Nucleus accumbens (tissue), 56 donors: ENCODE data around the gene PIEZO1.
"Not testable (repeated sequence)": the region's sequence is repeated elsewhere in the genome, so short reads cannot be mapped to it uniquely, and the experiment has no call there.

Experiments used
- DNase-seq, 56 donors: peaks; one replicate each; lab custom pipeline; 2025; lab: John Stamatoyannopoulos, UW

Gene PIEZO1

DNA sequence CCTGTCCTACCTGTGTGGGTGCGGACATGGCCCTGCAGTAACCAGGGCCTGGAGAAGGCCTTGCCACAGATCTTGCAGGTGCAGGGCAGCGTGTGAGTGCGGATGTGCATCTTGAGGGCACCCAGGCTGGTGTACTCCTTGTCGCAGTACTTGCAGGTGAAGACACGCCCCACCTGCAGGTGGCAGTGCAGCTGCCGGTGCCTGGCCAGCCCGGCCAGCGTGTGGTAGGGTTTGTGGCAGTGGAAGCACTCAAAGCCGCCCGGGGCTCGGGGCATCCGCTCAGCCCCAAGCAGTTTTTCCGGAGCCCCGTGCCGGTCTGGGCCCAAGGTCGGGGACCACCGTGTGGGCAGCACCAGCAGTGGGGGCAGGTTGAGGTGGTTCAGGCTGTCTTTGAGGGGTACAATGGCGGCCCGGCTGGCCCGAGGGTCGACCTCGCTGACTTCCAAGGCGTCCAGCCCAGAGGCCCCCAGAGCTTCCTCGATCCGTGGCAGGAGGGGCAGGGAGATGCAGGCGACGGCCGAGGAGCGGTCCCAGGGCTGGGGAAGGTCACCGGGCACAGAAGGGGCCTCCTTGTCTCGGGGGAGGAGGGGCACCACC lies 103.8 kb downstream of the PIEZO1 start:
- DNase-seq: no peak

DNA sequence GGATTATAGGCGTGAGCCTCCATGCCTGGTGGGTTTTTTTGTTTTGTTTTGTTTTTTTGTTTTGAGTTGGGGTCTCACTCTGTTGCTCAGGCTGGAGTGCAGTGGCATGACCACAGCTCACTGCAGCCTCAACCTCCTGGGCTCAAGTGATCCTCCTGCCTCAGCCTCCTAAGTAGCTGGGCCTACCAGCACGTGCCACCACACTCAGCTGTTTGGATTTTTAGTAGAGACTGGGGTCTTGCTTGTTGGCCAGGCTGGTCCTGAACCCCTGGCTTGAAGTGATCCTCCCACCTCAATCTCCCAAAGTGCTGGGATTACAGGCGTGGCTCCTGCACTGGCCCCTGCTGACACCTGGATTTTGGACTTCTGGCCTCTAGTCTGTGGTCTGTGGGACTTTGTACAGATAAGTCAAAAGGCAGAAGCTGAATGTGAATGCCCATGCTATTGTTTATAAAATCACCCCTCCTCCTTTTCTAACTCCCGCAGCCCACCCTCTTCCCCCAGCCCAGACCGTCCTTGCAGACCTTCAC lies 104.4 kb downstream of the PIEZO1 start:
- no peak for DNase-seq

DNA sequence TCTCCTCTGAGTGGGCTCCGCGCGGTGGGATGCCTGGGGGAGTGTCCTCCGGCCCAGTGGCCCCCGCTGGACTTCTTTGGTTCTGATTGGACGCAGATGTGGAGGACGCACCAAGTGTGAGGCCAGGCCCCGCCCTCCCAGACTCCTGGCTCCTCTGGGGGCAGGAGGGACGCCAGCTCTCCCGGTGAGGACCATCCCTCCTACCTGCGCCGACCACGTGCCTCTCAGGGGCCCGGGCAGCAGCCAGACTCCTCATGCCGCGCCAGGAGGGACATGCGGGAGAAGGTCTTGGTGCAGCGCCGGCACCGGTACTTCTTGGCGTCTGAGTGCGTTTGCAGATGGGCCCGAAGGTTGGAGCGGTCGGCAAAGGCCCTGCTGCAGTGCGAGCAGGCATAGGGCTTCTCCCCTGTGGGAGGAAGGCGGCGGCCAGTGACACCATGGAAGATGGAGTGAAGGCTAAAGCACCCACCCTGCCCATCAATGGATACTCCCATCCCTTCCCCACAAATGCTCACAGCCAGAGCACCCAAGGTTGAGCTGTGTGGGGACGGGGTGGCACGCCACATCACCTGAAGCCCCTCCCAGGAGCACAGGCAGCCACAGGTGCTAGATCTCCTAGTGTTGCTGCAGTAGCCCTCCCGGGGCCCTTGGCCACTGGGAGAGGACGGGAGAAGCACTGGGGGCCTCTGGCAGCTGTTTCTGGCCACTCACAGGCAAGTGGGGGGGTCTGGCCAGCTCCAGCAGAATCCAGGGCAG lies 106.6 kb downstream of the PIEZO1 start:
- no peak for DNase-seq

DNA sequence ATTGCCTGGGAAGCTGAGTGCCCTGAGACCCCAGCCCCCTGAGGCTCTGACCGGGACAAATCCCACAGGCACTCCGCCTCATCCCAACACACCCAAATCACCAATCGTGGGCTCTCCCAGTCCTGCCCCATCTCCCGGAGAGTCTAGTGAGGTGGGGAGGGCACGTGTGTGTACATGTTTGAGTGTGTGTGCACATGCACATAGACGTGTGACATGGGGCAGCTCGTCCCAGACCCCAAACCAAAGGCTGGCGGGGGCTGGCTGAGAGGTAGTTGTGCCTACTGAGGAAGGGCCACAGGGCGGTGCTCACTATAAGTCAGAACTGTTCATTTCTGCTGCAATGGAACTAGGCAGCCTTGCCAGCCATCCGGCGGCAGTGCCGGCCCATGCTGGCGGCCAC lies 107.3 kb downstream of the PIEZO1 start:
- DNase-seq: no peak

DNA sequence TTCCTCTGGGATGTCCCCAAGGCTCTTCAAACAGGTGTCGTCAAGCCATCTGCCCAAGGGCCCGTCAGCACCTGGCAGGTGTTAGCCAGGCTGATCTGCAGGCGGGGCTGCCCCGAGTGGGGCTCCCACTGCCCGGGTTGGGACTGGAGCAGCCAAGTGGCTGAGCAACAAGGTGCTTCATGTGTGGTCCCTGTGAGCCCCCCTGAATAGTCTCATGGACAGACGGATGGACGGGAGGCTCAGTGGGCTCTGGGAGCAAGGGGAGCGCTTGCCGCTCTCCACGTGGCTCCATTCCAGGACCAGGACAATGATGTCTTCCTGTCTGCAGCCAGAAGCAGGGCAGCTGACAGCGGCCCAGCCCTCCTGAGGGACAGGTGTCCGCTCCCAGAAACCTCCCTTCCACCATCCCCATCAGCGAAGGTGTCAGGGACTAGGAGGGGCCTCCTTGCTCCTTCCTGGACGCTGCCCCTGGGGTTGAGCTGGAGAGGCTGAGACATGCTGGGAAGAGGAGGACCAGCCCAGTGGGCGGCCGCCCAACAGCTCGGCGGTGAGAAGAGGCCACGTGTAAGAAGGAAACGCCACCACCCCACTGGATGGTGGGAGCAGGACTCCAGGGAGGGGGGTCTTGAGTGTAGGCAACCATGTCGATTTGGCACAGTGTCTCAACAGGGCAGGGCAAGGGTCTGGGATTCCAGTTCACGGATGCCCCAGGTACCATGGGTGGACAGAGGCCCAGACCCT lies 108.3 kb downstream of the PIEZO1 start:
- DNase-seq: no peak

DNA sequence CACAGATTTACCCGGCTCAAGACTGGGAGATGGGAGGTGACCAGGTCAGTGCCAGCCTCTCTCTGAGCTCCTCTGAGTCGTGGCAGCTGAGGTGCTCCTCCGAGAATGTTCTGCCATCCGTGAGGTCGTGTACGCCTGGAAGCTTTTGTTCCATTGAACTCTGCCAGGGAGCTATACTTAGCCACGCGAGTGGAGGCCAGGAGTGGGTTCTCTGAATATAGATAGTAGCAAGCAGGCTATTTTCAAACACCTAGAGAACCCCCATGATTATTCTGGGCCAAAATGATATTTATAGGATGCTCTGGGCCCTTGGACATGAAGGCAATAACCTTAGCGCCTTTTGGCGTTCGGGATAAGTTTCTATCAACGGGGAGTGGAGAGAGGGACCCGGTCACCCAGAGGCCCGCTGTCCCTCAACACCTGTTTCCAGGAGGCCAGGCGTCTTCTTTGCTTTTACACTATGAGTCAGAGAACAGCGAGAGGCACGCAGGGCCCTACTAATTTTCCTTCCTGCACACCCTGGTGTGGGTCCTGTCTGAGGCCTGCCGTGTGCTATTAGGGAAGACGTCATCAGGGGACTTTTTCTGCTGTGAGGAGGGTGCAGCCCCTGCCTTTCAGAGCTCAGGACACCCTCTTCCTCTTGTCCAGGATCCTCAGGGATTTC lies 111.2 kb downstream of the PIEZO1 start:
- no peak for DNase-seq

DNA sequence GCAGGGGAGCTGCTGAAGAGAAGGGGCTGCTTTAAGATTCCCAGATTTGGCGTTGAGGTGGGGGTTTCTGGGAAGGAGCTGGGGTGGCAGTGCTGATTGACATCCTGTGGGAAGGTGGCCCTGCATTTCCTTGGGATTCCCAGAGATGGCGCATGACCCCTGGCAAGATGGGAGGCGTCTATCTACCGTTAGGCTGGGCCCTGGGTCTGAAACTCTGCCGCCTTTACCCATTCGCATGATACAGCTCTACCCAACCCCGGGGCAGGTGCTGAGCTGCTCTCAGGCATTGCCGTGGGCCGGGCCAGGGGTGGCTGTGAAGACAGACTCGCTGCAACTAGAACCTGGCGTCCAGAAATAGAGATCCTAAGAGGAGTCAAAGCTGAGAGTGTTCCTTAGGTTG lies 112.2 kb downstream of the PIEZO1 start:
- peak in 1 of 56 donors; percentile 2 for DNase-seq

DNA sequence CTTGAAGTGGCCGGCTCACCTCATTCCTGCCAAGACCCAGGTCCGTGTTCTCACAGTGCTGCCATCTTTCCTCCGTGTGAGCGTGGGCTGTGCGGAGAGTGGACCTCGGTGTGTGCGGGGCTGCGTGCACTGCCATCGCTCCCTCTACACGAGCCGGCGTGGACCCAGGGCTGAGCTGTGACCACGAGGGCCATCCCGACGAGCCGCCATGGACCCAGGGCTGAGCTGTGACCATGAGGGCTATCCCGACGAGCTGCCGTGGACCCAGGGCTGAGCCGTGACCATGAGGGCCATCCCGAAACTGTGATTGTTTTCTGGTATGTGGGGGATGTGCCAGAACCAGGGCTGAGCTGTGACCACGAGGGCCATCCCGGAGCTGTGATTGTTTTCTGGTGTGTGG lies 113.2 kb downstream of the PIEZO1 start:
- no peak for DNase-seq

DNA sequence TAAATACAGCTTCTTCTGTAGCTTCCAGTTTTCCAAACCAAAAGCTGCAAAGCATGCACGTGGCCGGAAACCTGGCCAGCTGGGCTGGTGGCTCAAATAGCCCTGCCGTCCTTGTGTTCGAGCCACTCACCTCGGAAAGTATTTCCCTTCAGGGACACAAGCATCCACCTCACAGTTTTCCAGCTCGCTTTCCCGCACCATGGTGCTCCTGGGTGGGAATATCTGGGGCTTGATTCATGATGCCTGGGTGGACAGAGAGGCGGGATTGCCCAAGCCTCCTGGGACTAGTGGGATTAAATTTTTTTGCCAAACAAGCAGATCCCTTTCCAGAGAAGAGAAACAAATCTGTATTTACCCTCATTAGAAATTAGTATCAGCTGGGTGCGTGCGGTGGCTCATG lies 115.0 kb downstream of the PIEZO1 start:
- DNase-seq: no peak

DNA sequence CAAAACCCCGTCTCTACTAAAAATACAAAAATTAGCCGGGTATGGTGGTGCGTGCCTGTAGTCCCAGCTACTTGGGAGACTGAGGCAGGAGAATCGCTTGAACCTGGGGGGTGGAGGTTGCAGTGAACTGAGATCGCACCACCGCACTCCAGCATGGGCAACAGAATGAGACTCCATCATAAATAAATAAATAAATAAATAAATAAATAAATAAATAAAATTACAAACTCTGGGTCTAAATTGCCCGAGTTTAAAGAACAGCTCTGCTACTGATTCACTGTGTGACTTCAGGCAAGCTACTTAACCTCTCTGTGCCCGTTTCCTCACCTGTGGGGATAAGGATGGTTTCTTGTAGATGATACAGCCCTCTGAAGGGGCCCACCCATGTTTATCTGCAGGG lies 115.5 kb downstream of the PIEZO1 start:
- DNase-seq: not testable (repeated sequence)

DNA sequence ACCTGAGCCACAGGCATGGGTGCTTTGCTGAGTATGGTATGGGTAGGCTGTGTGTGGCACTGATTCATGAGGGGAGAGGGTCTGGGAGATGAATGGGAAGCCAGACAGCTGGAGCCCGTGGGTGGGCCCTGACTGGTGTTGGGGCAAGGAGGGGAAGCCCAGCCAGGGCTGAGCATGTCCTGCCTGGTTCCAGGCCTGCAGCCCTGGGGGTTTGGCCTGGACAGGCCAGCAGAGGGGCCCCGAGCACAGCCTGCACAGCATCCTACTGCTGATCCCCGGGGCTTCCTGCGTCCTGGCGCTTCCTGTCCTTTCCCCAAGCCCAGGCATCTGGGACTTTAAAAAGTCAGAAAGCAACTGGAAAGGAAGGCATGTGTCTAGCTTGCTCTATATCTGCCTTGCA lies 117.6 kb downstream of the PIEZO1 start:
- no peak for DNase-seq

DNA sequence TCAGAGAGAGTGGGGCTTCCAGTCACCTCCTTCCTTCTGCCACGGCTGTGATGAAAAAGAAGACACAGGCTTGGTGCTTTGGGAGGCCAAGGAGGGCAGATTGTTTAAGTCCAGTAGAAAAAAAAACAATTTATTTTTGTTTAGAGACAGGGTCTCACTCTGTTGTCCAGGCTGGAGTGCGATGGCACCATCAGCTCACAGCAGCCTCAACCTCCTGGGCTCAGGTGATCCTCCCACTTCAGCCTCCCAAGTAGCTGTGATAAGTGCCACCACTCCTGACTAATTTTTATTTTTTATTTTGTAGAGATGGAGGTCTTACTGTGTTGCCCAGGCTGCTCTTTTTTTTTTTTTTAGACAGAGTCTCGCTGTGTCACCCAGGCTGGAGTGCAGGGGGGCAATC lies 119.5 kb downstream of the PIEZO1 start:
- DNase-seq: no peak
